HepG2 (cell line): ENCODE measurements around the gene NDUFS2. TPM values are rescaled to one million over a fixed set of nuclear protein-coding genes. Genes with fewer than 3 reads are reported as not detected.

ENCODE experiments used
- CAMTA2 ChIP-seq: sonication (generic); formaldehyde crosslinking; IDR thresholded peaks from 2 replicates; pipeline ENCODE4 v1.4.0; 2020; ENCODE audit warnings: mild to moderate bottlenecking, missing genetic modification reagents, borderline replicate concordance
- ETV5 ChIP-seq: IDR thresholded peaks from 2 replicates; pipeline ENCODE4 v1.6.1; 2018; ENCODE audit warnings: missing biosample characterization, missing genetic modification reagents, inconsistent platforms, borderline replicate concordance
- MAFG ChIP-seq: sonication (generic); formaldehyde crosslinking; IDR thresholded peaks from 2 replicates; pipeline ENCODE4 v1.5.1; 2020; ENCODE audit warnings: mild to moderate bottlenecking, missing genetic modification reagents
- MZF1 ChIP-seq: sonication (generic); formaldehyde crosslinking; IDR thresholded peaks from 2 replicates; pipeline ENCODE4 v1.8.1; 2023; ENCODE audit warnings: mild to moderate bottlenecking, missing genetic modification reagents, borderline replicate concordance
- RBM22 ChIP-seq: fragments of 200-400 bp; formaldehyde crosslinking; optimal IDR thresholded peaks from 2 replicates; pipeline ENCODE3; 2017; ENCODE audit warnings: mild to moderate bottlenecking, low read length, moderate library complexity
- STAT6 ChIP-seq: sonication (generic); formaldehyde crosslinking; IDR thresholded peaks from 2 replicates; pipeline ENCODE4 v1.4.0; 2020; ENCODE audit warnings: missing genetic modification reagents, mild to moderate bottlenecking, borderline replicate concordance
- TRIM24 ChIP-seq: sonication (generic); formaldehyde crosslinking; IDR thresholded peaks from 2 replicates; pipeline ENCODE4 v1.8.0; 2022; ENCODE audit warnings: mild to moderate bottlenecking, missing genetic modification reagents
- UBTF ChIP-seq: sonication (generic); formaldehyde crosslinking; IDR thresholded peaks from 2 replicates; pipeline ENCODE4 v1.4.0; 2020; ENCODE audit warnings: mild to moderate bottlenecking, missing genetic modification reagents
- ZFP37 ChIP-seq: sonication (generic); formaldehyde crosslinking; IDR thresholded peaks from 2 replicates; pipeline ENCODE4 v1.4.0; 2020; ENCODE audit warnings: missing genetic modification reagents, borderline replicate concordance
- ZNF24 ChIP-seq: fragments of 450-650 bp; IDR thresholded peaks from 2 replicates; pipeline ENCODE4 v1.6.1; 2017; ENCODE audit warnings: antibody characterized with exemption, mild to moderate bottlenecking
- ZNF878 ChIP-seq: sonication (generic); formaldehyde crosslinking; IDR thresholded peaks from 2 replicates; pipeline ENCODE4 v1.8.1; 2023; ENCODE audit warnings: mild to moderate bottlenecking, missing genetic modification reagents, moderate library complexity
- ZSCAN30 ChIP-seq: sonication (generic); formaldehyde crosslinking; IDR thresholded peaks from 2 replicates; pipeline ENCODE4 v1.5.0; 2020; ENCODE audit warnings: mild to moderate bottlenecking, missing genetic modification reagents
- polyA plus RNA-seq, 8 experiments: library from polyadenylated mRNA; depleted of rRNA in 3 of 8; stranded (reverse) in 7 of 8; unstranded in 1 of 8; fragments of >200 nt; fragmentation: Illumina TruSeq in 4 of 8; extraction: Trizol in 4 of 8; gene quantifications; 2 replicates each; pipeline versions ENCODE4 v1.2.1 to v1.2.3, GENCODE V29; 2011 to 2016; ENCODE audit warnings: low read depth in 4 of 8, missing spikeins in 1 of 8, mixed read lengths in 1 of 8; ENCODE audit not compliant: insufficient read depth in 1 of 8
- total RNA-seq, 5 experiments: library from RNA; depleted of rRNA; stranded (reverse); fragments of >200 nt; fragmentation: Illumina TruSeq; extraction: Trizol; gene quantifications; 2 replicates each; pipeline ENCODE4 v1.2.3, GENCODE V29; 2016; ENCODE audit warnings: low read depth in 1 of 5
- TF ChIP-seq, protein P1 (sequence below): sonication (generic); formaldehyde crosslinking; IDR thresholded peaks from 2 replicates; pipeline ENCODE4 v1.4.0; 2020; ENCODE audit warnings: missing genetic modification reagents, borderline replicate concordance
- TF ChIP-seq, protein P2 (sequence below): sonication (generic); IDR thresholded peaks from 2 replicates; pipeline ENCODE4 v1.6.1; 2016; ENCODE audit warnings: low read depth, borderline replicate concordance
- TF ChIP-seq, protein P3 (sequence below): sonication (generic); formaldehyde crosslinking; IDR thresholded peaks from 2 replicates; pipeline ENCODE4 v1.4.0; 2020; ENCODE audit warnings: mild to moderate bottlenecking, missing genetic modification reagents

The NDUFS2 gene
- total and polyA plus RNA-seq, 2 of the 13 experiments (the other 11 are each of a cell fraction or from before 2014, with no cell fraction given), result 89.9 to 118 TPM

DNA sequence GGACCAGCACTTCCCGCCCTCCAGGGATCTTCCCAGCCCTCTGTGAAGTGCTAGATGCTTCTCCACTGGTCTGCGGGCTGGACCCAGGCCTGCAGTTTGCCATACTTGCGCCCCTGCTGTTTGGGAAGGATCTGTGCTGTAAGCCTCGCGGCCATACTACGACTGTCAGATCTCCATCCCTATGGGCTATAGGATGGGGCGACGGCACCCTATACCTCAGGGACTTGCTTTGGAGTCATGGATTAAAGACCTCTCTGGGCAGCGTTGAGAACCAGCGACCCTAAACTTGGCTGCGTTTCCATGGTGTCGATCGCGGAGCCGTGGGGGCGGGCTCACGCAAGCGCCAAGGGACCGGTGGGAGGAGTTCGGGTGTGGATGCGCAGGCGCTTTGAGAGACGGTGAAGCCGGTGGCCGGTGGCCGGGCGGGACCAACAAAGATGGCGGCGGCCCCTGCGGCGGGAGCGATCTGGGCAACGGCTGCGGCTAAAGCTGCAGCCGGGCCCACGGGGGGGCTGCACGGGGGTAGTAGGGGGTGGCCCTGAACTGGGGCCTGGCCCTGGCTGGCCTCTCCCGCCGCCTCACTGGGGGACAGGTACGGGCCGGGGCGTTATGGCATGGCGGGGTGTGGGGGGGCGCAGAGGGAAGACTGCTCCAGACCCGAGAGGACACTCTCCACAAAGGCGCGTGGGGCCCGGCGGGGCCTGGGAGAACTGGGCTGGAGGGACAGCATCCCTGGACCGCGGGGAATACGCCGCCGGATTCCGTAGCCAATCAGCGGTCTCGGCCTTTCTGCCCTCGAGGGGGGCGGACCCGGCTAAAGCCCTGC, 42.9 kb upstream of the NDUFS2 start, which contains the start of gene USP21 (continued):
- TF ChIP-seq STAT6 (CRISPR knock-in tag) (no peak), ETV5 (CRISPR knock-in tag) (no peak), CAMTA2 (CRISPR knock-in tag) (no peak; the same call in 1 of the 2 replicates), ZNF24 (no peak), ZSCAN30 (CRISPR knock-in tag) (no peak), UBTF (CRISPR knock-in tag) (peak; percentile 55; the same call in 1 of the 2 replicates), TRIM24 (CRISPR knock-in tag) (no peak), ZFP37 (CRISPR knock-in tag) (no peak), RBM22 (no peak), MAFG (CRISPR knock-in tag) (no peak), ZNF878 (no peak), MZF1 (CRISPR knock-in tag) (no peak)
- TF ChIP-seq, protein P1, sequence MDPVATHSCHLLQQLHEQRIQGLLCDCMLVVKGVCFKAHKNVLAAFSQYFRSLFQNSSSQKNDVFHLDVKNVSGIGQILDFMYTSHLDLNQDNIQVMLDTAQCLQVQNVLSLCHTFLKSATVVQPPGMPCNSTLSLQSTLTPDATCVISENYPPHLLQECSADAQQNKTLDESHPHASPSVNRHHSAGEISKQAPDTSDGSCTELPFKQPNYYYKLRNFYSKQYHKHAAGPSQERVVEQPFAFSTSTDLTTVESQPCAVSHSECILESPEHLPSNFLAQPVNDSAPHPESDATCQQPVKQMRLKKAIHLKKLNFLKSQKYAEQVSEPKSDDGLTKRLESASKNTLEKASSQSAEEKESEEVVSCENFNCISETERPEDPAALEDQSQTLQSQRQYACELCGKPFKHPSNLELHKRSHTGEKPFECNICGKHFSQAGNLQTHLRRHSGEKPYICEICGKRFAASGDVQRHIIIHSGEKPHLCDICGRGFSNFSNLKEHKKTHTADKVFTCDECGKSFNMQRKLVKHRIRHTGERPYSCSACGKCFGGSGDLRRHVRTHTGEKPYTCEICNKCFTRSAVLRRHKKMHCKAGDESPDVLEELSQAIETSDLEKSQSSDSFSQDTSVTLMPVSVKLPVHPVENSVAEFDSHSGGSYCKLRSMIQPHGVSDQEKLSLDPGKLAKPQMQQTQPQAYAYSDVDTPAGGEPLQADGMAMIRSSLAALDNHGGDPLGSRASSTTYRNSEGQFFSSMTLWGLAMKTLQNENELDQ (CRISPR knock-in tag), result no peak
- TF ChIP-seq, protein P2, sequence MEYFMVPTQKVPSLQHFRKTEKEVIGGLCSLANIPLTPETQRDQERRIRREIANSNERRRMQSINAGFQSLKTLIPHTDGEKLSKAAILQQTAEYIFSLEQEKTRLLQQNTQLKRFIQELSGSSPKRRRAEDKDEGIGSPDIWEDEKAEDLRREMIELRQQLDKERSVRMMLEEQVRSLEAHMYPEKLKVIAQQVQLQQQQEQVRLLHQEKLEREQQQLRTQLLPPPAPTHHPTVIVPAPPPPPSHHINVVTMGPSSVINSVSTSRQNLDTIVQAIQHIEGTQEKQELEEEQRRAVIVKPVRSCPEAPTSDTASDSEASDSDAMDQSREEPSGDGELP, result no peak
- TF ChIP-seq, protein P3, sequence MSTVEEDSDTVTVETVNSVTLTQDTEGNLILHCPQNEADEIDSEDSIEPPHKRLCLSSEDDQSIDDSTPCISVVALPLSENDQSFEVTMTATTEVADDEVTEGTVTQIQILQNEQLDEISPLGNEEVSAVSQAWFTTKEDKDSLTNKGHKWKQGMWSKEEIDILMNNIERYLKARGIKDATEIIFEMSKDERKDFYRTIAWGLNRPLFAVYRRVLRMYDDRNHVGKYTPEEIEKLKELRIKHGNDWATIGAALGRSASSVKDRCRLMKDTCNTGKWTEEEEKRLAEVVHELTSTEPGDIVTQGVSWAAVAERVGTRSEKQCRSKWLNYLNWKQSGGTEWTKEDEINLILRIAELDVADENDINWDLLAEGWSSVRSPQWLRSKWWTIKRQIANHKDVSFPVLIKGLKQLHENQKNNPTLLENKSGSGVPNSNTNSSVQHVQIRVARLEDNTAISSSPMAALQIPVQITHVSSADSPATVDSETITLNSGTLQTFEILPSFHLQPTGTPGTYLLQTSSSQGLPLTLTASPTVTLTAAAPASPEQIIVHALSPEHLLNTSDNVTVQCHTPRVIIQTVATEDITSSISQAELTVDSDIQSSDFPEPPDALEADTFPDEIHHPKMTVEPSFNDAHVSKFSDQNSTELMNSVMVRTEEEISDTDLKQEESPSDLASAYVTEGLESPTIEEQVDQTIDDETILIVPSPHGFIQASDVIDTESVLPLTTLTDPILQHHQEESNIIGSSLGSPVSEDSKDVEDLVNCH, result no peak
